Measurements from ENCODE around the gene DENND4C. TPM values are rescaled to one million over a fixed set of nuclear protein-coding genes. Genes with fewer than 3 reads are reported as not detected.
"Not testable (repeated sequence)": the region's sequence is repeated elsewhere in the genome, so short reads cannot be mapped to it uniquely, and the experiment has no call there.

DENND4C gene
- total and polyA plus RNA-seq, 3 donors from 2014 or later = 28.8 to 136 (median 126) TPM

- Histone ChIP-seq H3K4me1 (no peaks in the 10 kb centered on the region), H3K4me3 (no peak overlapping the region), H3K27me3 (no peaks in the 10 kb centered on the region), H3K36me3 (ENCODE audit: low read depth, missing control alignments) (no peaks in the 10 kb centered on the region), H3K9me3 (no peaks in the 10 kb centered on the region), H3K27ac (no peak overlapping the region)
- intact Hi-C loops (cut with DNase I; ENCODE audit: low total_unique reads) = no loop called here
- DNase-seq = no peak
- WGBS, 2 donors = 98 to 100% methylated on average over 2 of the region's 2 CpGs
- TF ChIP-seq POLR2A (IDR thresholded peaks at IDR 0.05) = no peak
- no peak for TF ChIP-seq CTCF (IDR thresholded peaks at IDR 0.05)
These were observed 180.1 kb downstream of the DENND4C start for GRCh38 chr9:19410594-19410993.

- H3K4me1 ChIP-seq = no peaks in the 10 kb centered on the region
- no peak overlapping the region for H3K4me3 ChIP-seq
- WGBS, 2 donors = 90 to 94% methylated on average over 8 of the region's 8 CpGs
- no peaks in the 10 kb centered on the region for H3K9me3 ChIP-seq
- no peak for TF ChIP-seq POLR2A (IDR thresholded peaks at IDR 0.05)
- no peak for TF ChIP-seq CTCF (IDR thresholded peaks at IDR 0.05)
- no peak for DNase-seq
- H3K27me3 ChIP-seq = no peaks in the 10 kb centered on the region
- no peak overlapping the region for H3K27ac ChIP-seq
- H3K36me3 ChIP-seq (ENCODE audit: low read depth, missing control alignments) = no peaks in the 10 kb centered on the region
- intact Hi-C loops (cut with DNase I; ENCODE audit: low total_unique reads) = no loop called here
These were observed 180.8 kb downstream of the DENND4C start for GRCh38 chr9:19411316-19411715.

DNA sequence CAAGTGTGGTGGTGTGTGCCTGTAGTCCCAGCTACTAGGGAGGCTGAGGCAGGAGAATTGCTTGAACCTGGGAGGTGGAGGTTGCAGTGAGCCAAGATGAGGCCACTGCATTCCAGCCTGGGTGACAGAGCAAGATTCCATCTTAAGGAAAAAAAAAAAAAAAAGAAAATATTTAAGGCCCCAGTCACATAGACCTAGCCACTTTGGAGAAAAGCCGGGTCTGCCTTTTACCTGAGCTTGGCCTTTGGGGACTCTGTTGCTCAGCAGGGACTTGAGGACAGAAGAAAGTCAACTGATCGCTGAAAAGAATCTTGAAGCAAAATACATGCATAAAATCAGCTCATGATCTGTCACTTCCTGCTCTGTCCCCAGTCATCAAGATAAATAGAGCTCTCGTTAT is 183.0 kb downstream of the DENND4C start:
- H3K27ac ChIP-seq; DNase-seq; H3K36me3 ChIP-seq (ENCODE audit: low read depth, missing control alignments); intact Hi-C loops (cut with DNase I; ENCODE audit: low total_unique reads); H3K4me3 ChIP-seq; H3K27me3 ChIP-seq; H3K9me3 ChIP-seq; H3K4me1 ChIP-seq: not testable (repeated sequence)
- 77 to 92% methylated on average over 3 of the region's 3 CpGs for WGBS, 2 donors

DNA sequence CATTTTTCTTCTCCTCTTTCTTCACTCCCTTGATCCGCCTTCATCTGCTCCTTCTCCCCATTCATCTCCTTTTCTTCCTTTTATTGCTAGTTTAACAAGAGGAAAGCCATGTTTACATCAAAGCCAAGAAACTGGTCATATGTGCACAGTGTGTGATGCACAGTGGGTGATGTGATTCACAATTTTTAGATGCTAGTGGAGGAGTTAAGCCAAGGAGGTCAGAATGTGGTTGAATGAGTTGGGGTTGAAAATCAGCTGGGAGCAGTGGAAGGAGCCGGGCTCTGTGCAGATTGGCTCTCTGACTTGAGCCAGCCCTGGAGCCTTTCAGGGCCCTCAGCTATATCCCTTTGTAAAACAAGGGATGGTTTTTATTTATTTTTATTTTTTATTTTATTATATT is 185.7 kb downstream of the DENND4C start:
- no peak for DNase-seq
- Histone ChIP-seq H3K27ac (no peak overlapping the region), H3K9me3 (no peaks in the 10 kb centered on the region), H3K4me3 (no peak overlapping the region), H3K27me3 (no peaks in the 10 kb centered on the region), H3K4me1 (no peaks in the 10 kb centered on the region), H3K36me3 (ENCODE audit: low read depth, missing control alignments) (no peaks in the 10 kb centered on the region)
- intact Hi-C loops (cut with DNase I; ENCODE audit: low total_unique reads) = no loop called here
- WGBS, 2 donors = 90 to 95% methylated on average over 2 of the region's 2 CpGs
- TF ChIP-seq CTCF (IDR thresholded peaks at IDR 0.05) = no peak
- TF ChIP-seq POLR2A (IDR thresholded peaks at IDR 0.05) = no peak

GRCh38 chr9:19420877-19421276 is 190.4 kb downstream of the DENND4C start:
- Histone ChIP-seq H3K4me3 (no peak overlapping the region), H3K27me3 (no peaks in the 10 kb centered on the region), H3K36me3 (ENCODE audit: low read depth, missing control alignments) (no peaks in the 10 kb centered on the region), H3K27ac (no peak overlapping the region), H3K4me1 (no peaks in the 10 kb centered on the region), H3K9me3 (no peaks in the 10 kb centered on the region)
- TF ChIP-seq CTCF (IDR thresholded peaks at IDR 0.05) (no peak), POLR2A (IDR thresholded peaks at IDR 0.05) (no peak)
- intact Hi-C loops (cut with DNase I; ENCODE audit: low total_unique reads) = no loop called here
- no peak for DNase-seq
- 89 to 91% methylated on average over 1 of the region's 1 CpG for WGBS, 2 donors

Other genes starting within 250 kb of the DENND4C start
- 10 to 100 TPM; 25.8 to 44.0 TPM for gene SAXO1, start 197.5 kb upstream of the DENND4C start, total RNA-seq
- gene SAXO1, start 197.5 kb upstream of the DENND4C start, polyA plus RNA-seq (ENCODE audit: insufficient read depth, low read depth, low replicate concordance) = 103 TPM
- 10 to 100 TPM; 50.6 to 51.3 TPM for gene RRAGA, start 181.3 kb upstream of the DENND4C start, total RNA-seq
- 104 TPM for gene RRAGA, start 181.3 kb upstream of the DENND4C start, polyA plus RNA-seq (ENCODE audit: insufficient read depth, low read depth, low replicate concordance)
- 10 to 100 TPM; 21.9 to 35.7 TPM for gene HAUS6, start 127.8 kb upstream of the DENND4C start, total RNA-seq
- 30.4 TPM for gene HAUS6, start 127.8 kb upstream of the DENND4C start, polyA plus RNA-seq (ENCODE audit: insufficient read depth, low read depth, low replicate concordance)
- gene PLIN2, start 103.2 kb upstream of the DENND4C start, total RNA-seq = 100 to 1,000 TPM; 119 to 136 TPM
- gene PLIN2, start 103.2 kb upstream of the DENND4C start, polyA plus RNA-seq (ENCODE audit: insufficient read depth, low read depth, low replicate concordance) = 52.3 TPM
- gene RPS6, start 149.5 kb downstream of the DENND4C start, total RNA-seq = 100 to 1,000 TPM; 581 to 654 TPM
- gene RPS6, start 149.5 kb downstream of the DENND4C start, polyA plus RNA-seq (ENCODE audit: insufficient read depth, low read depth, low replicate concordance) = 1,222 TPM
- 1 to 10 TPM; 4.4 to 5.5 TPM for gene ACER2, start 178.3 kb downstream of the DENND4C start, total RNA-seq
- 3.8 TPM for gene ACER2, start 178.3 kb downstream of the DENND4C start, polyA plus RNA-seq (ENCODE audit: insufficient read depth, low read depth, low replicate concordance)

All from testis (tissue), 3 donors.